Measurements from ENCODE around the gene NAE1.
"Not testable (repeated sequence)": the region's sequence is repeated elsewhere in the genome, so short reads cannot be mapped to it uniquely, and the experiment has no call there.

The NAE1 gene

GRCh38 chr16:66800856-66801255 is 29.9 kb downstream of the NAE1 start:
- no peak for DNase-seq

- DNase-seq: no peak
These were observed 32.6 kb downstream of the NAE1 start for GRCh38 chr16:66798161-66798560.

- not testable (repeated sequence) for DNase-seq
These were observed 36.8 kb downstream of the NAE1 start for GRCh38 chr16:66793984-66794383.

GRCh38 chr16:66790130-66790733 is 40.5 kb downstream of the NAE1 start:
- no peak for DNase-seq

- DNase-seq: no peak
These were observed 43.3 kb downstream of the NAE1 start for GRCh38 chr16:66787427-66787826.

- no peak for DNase-seq
These were observed 44.2 kb downstream of the NAE1 start for GRCh38 chr16:66786551-66786950.

- no peak for DNase-seq
These were observed 54.3 kb downstream of the NAE1 start for GRCh38 chr16:66776457-66776856.

GRCh38 chr16:66774981-66775380 is 55.8 kb downstream of the NAE1 start:
- no peak for DNase-seq

GRCh38 chr16:66758086-66758485 is 72.7 kb downstream of the NAE1 start:
- DNase-seq: no peak

GRCh38 chr16:66754819-66755218 is 76.0 kb downstream of the NAE1 start:
- DNase-seq: no peak

GRCh38 chr16:66754211-66754610 is 76.6 kb downstream of the NAE1 start:
- no peak for DNase-seq

- DNase-seq: no peak
These were observed 77.8 kb downstream of the NAE1 start for GRCh38 chr16:66752958-66753357.
